GM18861 (cell line): Measurements from ENCODE around the gene NUP58.

Source experiments
- ATAC-seq: cut with Tn5 transposase; IDR thresholded peaks from one replicate; pipeline ENCODE4 v1.9.1; 2021; ENCODE audit not compliant: unreplicated experiment

Gene NUP58

GRCh38 chr13:25301347-25302113 is at the start of gene NUP58:
Gene NUP58, plus strand, starts transcription at chr13:25301625. Its CDS starts 149 bp downstream, at chr13:25301774.
- ATAC-seq, result peak; percentile 97

GRCh38 chr13:25252225-25252624 is 49.2 kb upstream of the NUP58 start:
- no peak for ATAC-seq

GRCh38 chr13:25252752-25253151 is 48.7 kb upstream of the NUP58 start:
- no peak for ATAC-seq

GRCh38 chr13:25253702-25254101 is 47.7 kb upstream of the NUP58 start:
- no peak for ATAC-seq

GRCh38 chr13:25262261-25262660 is 39.2 kb upstream of the NUP58 start:
- ATAC-seq, result no peak

GRCh38 chr13:25266706-25267105 is 34.7 kb upstream of the NUP58 start:
- no peak for ATAC-seq

- no peak for ATAC-seq
These were observed 33.7 kb upstream of the NUP58 start for GRCh38 chr13:25267715-25268114.

- ATAC-seq, result no peak
These were observed 32.9 kb upstream of the NUP58 start for GRCh38 chr13:25268561-25268960.

- no peak for ATAC-seq
These were observed 24.7 kb upstream of the NUP58 start for GRCh38 chr13:25276748-25277147.

GRCh38 chr13:25280396-25280795 is 21.0 kb upstream of the NUP58 start:
- ATAC-seq, result no peak

GRCh38 chr13:25281193-25281934 is 20.1 kb upstream of the NUP58 start:
- peak; percentile 78 for ATAC-seq

GRCh38 chr13:25281935-25282332 is 19.5 kb upstream of the NUP58 start:
- peak; percentile 16 for ATAC-seq

GRCh38 chr13:25286308-25286968 is 15.0 kb upstream of the NUP58 start:
- ATAC-seq, result no peak

GRCh38 chr13:25286969-25287961 is 14.2 kb upstream of the NUP58 start, which contains the start of gene MTMR6:
Gene MTMR6, minus strand, starts transcription at chr13:25287488. Its CDS starts 241 bp downstream, at chr13:25287247.
- peak; percentile 95 for ATAC-seq

GRCh38 chr13:25288966-25289365 is 12.5 kb upstream of the NUP58 start:
- ATAC-seq, result no peak

- ATAC-seq, result no peak
These were observed 9.7 kb upstream of the NUP58 start for GRCh38 chr13:25291691-25292090.

- ATAC-seq, result no peak
These were observed 9.1 kb upstream of the NUP58 start for GRCh38 chr13:25292301-25292700.

- ATAC-seq, result no peak
These were observed 6.2 kb upstream of the NUP58 start for GRCh38 chr13:25295228-25295627.

- ATAC-seq, result no peak
These were observed 5.7 kb upstream of the NUP58 start for GRCh38 chr13:25295701-25296100.

- ATAC-seq, result no peak
These were observed 521 bp upstream of the NUP58 start for GRCh38 chr13:25300861-25301346.
